Ovary (tissue), 9 donors: ENCODE data around the gene CACNA1E. TPM values are rescaled to one million over a fixed set of nuclear protein-coding genes. Genes with fewer than 3 reads are reported as not detected.

Experiments used
- DNase-seq, 5 donors: peaks; one replicate each; pipeline ENCODE4 v3.0.0-alpha.2; 2019 to 2020
- H3K27ac ChIP-seq, 2 donors: fragments of 200-600 bp; one replicate each; pipeline versions ENCODE4 v1.5.1 to v1.8.0; 2019 to 2022
- H3K27me3 ChIP-seq: fragments of 200-600 bp; one replicate; pipeline ENCODE4 v1.8.0; 2022
- H3K36me3 ChIP-seq: fragments of 200-600 bp; sonication (generic); one replicate; pipeline ENCODE4 v1.5.1; 2019
- H3K4me1 ChIP-seq: one replicate; pipeline ENCODE4 v1.8.1; 2013; ENCODE audit warnings: mild to moderate bottlenecking, moderate library complexity; ENCODE audit not compliant: insufficient read depth
- H3K4me3 ChIP-seq: fragments of 200-600 bp; sonication (generic); one replicate; pipeline ENCODE4 v1.5.1; 2017
- H3K9me3 ChIP-seq, 2 donors: fragments of 200-600 bp in 1 of 2; sonication (generic) in 1 of 2; one replicate each; pipeline versions ENCODE4 v1.5.1 to v1.8.1; 2013 to 2019; ENCODE audit warnings: mild to moderate bottlenecking in 1 of 2, moderate library complexity in 1 of 2
- EP300 ChIP-seq: sonication (generic); formaldehyde crosslinking; IDR thresholded peaks from one replicate; pipeline ENCODE4 v1.6.1; 2017; ENCODE audit warnings: antibody characterized with exemption
- POLR2A ChIP-seq: fragments of 450-650 bp; IDR thresholded peaks from one replicate; pipeline ENCODE4 v1.6.1; 2017; ENCODE audit warnings: antibody characterized with exemption, mild to moderate bottlenecking, moderate library complexity
- whole genome bisulfite sequencing, 3 donors: extraction: QIAGEN DNeasy Blood & Tissue Kit in 1 of 3; methylation state at CpG; one replicate each; pipeline versions ENCODE4 v1.1.5 to v1.1.7; 2013 to 2017; 5-methylcytosine and 5-hydroxymethylcytosine counted together
- intact Hi-C, 4 donors: fragments of 100-400 bp; cut with DNase I; formaldehyde crosslinking; loops; one replicate each; pipeline versions ENCODE4 v1.11.0 to v1.15.1; 2022 to 2023
- polyA plus RNA-seq, 2 donors: library from polyadenylated mRNA; stranded (reverse); fragments of 200-250 nt in 1 of 2; fragments of 350-450 nt in 1 of 2; fragmentation: Illumina TruSeq in 1 of 2; extraction: RNeasy Lipid Tissue Mini Kit (QIAGEN cat#74804) in 1 of 2; gene quantifications; one replicate each; pipeline ENCODE4 v1.2.3, GENCODE V29; 2013 to 2014
- total RNA-seq, 7 donors: library from RNA; depleted of rRNA in 2 of 7; stranded (reverse); fragments of >200 nt in 2 of 7; fragmentation: NEBNext Ultra II Directional in 3 of 7; extraction: Animal tissue kit (Norgen Biotek cat#: 25700) in 3 of 7; gene quantifications; one replicate each; pipeline versions ENCODE4 v1.1.0 to v1.2.4, GENCODE V29; 2016 to 2023
- TF ChIP-seq, protein P1 (sequence below), 3 donors: fragments of 450-650 bp in 2 of 3; fragments of 200-600 bp in 1 of 3; IDR thresholded peaks; one replicate each; pipeline versions ENCODE4 v1.5.1 to v1.8.0; 2016 to 2022; ENCODE audit warnings: antibody characterized with exemption in 3 of 3, mild to moderate bottlenecking in 1 of 3
- donor health status: DM: no; HTN: no; CAD: no; lungs with moderate emphysema.
- donor health status: DM: no; HTN: no; CAD: no.
- donor health status: Bipolar disorder and iron deficiency.
- donor health status: DM: yes; HTN: yes; CAD: no.
- donor health status: DM: no; HTN: no; CAD: no.
- donor health status: DM: yes; HTN: yes; CAD: no.

CACNA1E gene
- total and polyA plus RNA-seq, 9 donors: 0.01 to 0.34 (median 0.10) TPM; not detected in 3

DNA sequence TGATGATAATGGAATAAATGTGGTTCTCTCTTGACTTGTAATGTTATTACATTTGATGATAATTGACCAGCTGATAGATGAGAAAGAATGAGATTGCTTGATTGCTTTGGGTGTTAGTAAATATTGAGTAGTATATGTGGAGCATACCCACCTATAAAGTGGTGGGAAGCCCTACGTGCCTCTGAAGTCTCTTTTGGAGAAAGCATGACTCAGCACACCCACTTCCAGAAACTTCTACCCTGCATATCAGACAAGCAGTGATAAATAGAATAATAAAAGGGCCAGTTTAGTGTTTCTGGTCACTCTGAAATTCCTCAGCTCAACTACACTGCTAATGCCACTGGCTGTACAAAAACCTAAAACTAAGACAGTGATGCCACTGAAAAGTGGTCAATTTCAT is 289.4 kb downstream of the CACNA1E start:
- intact Hi-C loops: no loop called here
- no peak overlapping the region for H3K27ac ChIP-seq
- TF ChIP-seq POLR2A: no peak
- TF ChIP-seq EP300: no peak
- TF ChIP-seq, protein P1, sequence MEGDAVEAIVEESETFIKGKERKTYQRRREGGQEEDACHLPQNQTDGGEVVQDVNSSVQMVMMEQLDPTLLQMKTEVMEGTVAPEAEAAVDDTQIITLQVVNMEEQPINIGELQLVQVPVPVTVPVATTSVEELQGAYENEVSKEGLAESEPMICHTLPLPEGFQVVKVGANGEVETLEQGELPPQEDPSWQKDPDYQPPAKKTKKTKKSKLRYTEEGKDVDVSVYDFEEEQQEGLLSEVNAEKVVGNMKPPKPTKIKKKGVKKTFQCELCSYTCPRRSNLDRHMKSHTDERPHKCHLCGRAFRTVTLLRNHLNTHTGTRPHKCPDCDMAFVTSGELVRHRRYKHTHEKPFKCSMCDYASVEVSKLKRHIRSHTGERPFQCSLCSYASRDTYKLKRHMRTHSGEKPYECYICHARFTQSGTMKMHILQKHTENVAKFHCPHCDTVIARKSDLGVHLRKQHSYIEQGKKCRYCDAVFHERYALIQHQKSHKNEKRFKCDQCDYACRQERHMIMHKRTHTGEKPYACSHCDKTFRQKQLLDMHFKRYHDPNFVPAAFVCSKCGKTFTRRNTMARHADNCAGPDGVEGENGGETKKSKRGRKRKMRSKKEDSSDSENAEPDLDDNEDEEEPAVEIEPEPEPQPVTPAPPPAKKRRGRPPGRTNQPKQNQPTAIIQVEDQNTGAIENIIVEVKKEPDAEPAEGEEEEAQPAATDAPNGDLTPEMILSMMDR (IDR thresholded peaks at IDR 0.05): no peak

DNA sequence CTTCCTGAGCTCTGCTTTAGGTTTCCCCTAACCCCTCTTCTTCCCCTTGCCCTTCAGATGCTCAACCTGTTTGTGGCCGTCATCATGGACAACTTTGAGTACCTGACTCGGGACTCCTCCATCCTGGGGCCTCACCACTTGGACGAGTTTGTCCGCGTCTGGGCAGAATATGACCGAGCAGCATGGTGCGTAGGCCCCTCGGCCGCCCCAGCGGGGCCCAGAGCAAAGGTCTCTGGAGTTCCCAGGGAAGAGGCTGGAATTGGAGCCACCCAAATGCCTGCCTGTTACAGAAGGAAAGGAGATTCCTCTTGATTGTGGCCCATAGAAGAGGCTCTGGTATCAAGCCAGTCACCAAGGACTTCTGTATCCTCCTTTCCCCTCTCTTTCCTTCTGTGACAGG is 292.7 kb downstream of the CACNA1E start:
- Histone ChIP-seq H3K9me3 (no peaks in the 10 kb centered on the region), H3K4me3 (no peak overlapping the region), H3K27ac (no peak overlapping the region), H3K36me3 (no peaks in the 10 kb centered on the region), H3K4me1 (no peaks in the 10 kb centered on the region), H3K27me3 (no peaks in the 10 kb centered on the region)
- 88 to 90% (median 90%) methylated on average over 10 of the region's 10 CpGs for WGBS, 3 donors
- no peak for DNase-seq
- TF ChIP-seq EP300 (no peak), POLR2A (no peak)
- TF ChIP-seq, protein P1 (IDR thresholded peaks at IDR 0.05): no peak
- intact Hi-C loops: no loop called here

More for the DNA sequence above, 289.4 kb downstream of the CACNA1E start:
- Histone ChIP-seq H3K27me3 (no peaks in the 10 kb centered on the region), H3K9me3 (no peaks in the 10 kb centered on the region), H3K36me3 (no peaks in the 10 kb centered on the region), H3K4me1 (no peaks in the 10 kb centered on the region), H3K4me3 (no peak overlapping the region)
- no peak for DNase-seq
- whole genome bisulfite sequencing, 3 donors: 40 to 45% (median 44%) methylated on average over 1 of the region's 1 CpG

DNA sequence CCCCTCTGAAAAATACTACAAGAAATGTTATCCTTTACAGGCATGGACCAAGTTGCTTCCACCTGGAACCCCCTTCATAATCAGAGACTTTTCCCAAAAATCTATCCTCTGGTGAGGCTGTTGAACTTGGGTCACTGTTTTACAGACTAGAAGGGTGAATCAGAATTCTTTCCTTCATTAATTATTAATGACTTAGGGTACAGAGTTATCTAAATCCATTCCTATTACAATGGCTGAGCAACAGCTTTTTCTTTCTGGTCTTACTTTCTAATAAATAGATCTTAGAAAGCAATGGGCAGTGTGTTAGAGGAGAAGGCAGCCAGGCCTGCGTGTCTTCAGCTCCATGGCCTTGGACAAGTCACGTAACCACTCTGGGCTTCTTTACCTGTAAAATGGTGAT is 294.0 kb downstream of the CACNA1E start:
- H3K27me3 ChIP-seq: no peaks in the 10 kb centered on the region
- no peak for DNase-seq
- no peaks in the 10 kb centered on the region for H3K9me3 ChIP-seq
- TF ChIP-seq, protein P1 (IDR thresholded peaks at IDR 0.05): no peak
- TF ChIP-seq POLR2A (no peak), EP300 (no peak)
- no peaks in the 10 kb centered on the region for H3K36me3 ChIP-seq
- WGBS, 3 donors: 78 to 86% (median 83%) methylated on average over 2 of the region's 2 CpGs
- no peak overlapping the region for H3K4me3 ChIP-seq
- no peaks in the 10 kb centered on the region for H3K4me1 ChIP-seq
- no peak overlapping the region for H3K27ac ChIP-seq
- intact Hi-C loops: no loop called here

DNA sequence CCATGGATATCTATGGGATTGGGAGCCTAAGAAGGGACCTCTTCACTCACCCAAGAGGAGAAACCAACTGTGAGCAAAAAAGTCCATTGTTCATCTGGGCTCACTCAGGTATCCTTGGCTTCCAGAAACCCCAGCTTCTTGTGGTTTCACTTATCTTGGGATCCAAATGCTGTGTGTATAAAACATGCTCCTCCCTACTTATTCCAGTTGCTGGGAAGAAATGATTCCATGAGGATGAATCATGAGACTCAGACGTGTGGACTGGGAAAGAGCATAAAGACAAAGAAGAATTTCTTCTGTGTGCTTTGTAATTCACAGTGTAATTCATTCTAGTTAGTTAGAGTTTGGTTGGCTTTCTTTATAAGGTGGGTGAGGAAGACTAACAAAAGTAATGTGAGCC is 294.5 kb downstream of the CACNA1E start:
- TF ChIP-seq POLR2A (no peak), EP300 (no peak)
- TF ChIP-seq, protein P1 (IDR thresholded peaks at IDR 0.05): no peak
- Histone ChIP-seq H3K9me3 (no peaks in the 10 kb centered on the region), H3K4me1 (no peaks in the 10 kb centered on the region), H3K4me3 (no peak overlapping the region), H3K36me3 (no peaks in the 10 kb centered on the region), H3K27me3 (no peaks in the 10 kb centered on the region), H3K27ac (no peak overlapping the region)
- intact Hi-C loops: no loop called here
- no peak for DNase-seq
- 4 to 12% (median 10%) methylated on average over 1 of the region's 1 CpG for WGBS, 3 donors
